ENCODE results near the gene BMS1. TPM values are rescaled to one million over a fixed set of nuclear protein-coding genes. Genes with fewer than 3 reads are reported as not detected.
A peak's percentile ranks its signal among the peaks of the same experiment; 100 is the strongest.

Gene BMS1, protein sequence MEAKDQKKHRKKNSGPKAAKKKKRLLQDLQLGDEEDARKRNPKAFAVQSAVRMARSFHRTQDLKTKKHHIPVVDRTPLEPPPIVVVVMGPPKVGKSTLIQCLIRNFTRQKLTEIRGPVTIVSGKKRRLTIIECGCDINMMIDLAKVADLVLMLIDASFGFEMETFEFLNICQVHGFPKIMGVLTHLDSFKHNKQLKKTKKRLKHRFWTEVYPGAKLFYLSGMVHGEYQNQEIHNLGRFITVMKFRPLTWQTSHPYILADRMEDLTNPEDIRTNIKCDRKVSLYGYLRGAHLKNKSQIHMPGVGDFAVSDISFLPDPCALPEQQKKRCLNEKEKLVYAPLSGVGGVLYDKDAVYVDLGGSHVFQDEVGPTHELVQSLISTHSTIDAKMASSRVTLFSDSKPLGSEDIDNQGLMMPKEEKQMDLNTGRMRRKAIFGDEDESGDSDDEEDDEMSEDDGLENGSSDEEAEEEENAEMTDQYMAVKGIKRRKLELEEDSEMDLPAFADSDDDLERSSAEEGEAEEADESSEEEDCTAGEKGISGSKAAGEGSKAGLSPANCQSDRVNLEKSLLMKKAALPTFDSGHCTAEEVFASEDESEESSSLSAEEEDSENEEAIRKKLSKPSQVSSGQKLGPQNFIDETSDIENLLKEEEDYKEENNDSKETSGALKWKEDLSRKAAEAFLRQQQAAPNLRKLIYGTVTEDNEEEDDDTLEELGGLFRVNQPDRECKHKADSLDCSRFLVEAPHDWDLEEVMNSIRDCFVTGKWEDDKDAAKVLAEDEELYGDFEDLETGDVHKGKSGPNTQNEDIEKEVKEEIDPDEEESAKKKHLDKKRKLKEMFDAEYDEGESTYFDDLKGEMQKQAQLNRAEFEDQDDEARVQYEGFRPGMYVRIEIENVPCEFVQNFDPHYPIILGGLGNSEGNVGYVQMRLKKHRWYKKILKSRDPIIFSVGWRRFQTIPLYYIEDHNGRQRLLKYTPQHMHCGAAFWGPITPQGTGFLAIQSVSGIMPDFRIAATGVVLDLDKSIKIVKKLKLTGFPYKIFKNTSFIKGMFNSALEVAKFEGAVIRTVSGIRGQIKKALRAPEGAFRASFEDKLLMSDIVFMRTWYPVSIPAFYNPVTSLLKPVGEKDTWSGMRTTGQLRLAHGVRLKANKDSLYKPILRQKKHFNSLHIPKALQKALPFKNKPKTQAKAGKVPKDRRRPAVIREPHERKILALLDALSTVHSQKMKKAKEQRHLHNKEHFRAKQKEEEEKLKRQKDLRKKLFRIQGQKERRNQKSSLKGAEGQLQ
- polyA plus RNA-seq (2013, experiment 1 of 2): 11.9 TPM
- polyA plus RNA-seq (2013, experiment 2 of 2): 11.9 TPM

DNA sequence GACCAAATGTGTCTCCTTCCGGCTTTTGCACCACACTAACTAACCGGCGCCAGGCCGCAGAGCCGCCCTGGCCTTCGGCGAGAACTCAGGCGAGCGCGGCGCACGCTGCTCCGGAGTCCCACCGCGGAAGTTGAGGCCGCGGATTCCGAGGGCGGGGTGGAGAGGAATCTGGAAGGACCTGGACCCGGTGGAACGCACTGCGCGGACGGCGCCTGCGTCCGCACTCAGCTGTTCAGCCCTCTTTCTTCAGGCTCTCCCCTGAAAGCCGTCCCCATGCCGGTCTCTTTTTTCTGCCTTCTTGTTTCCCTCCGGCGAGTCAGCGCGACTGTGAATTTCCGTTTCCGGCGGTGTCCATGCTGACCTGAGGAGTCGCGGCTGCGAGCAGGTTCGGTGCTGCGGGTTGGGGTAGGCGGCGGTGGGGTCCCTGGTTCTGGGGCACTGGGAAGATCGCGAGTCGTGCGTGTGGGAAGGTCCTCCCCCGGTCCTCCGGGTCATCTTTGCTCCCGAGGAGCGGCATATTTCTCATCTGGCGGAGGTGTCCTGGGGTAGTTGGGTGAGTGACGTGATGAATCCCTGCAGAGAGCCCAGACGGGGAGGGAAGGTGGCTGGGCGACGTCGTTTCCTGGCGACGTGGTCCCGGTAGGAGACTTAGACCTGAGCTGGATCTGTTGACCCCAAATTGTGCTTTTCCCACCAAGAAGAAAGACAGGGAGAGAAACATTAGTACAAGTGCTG is at the start of gene BMS1:
Gene BMS1 (plus strand): TSS at position 350 of the 735 bp plus-strand sequence. CDS start 1,600 bp downstream, outside the sequence.
- DNase-seq: peak; percentile 96
- peaks cover 9% of the 10 kb centered on the region for H3K79me1 ChIP-seq (replicated peaks; ENCODE audit: low read length, poor library complexity, severe bottlenecking)
- H3K4me2 ChIP-seq (ENCODE audit: low read length, poor library complexity, severe bottlenecking): peak within 1 kb of the TSS; percentile 89
- peak within 1 kb of the TSS; percentile 99 for H3K9ac ChIP-seq (ENCODE audit: low read length)
- no peak within 1 kb of the TSS for H2BK15ac ChIP-seq (ENCODE audit: low read depth, poor library complexity, severe bottlenecking)
- peak within 1 kb of the TSS; percentile 94 for H3K27ac ChIP-seq (ENCODE audit: low read length, poor library complexity, severe bottlenecking)
- peak within 1 kb of the TSS; percentile 87 to 97 for H3K18ac ChIP-seq (ENCODE audit: low read depth in 1 of 2, low read length in 2 of 2)
- H3K14ac ChIP-seq (ENCODE audit: low read length in 2 of 2): peak within 1 kb of the TSS in 1 of 2 experiments; percentile 99
- peak within 1 kb of the TSS in 1 of 2 experiments; percentile 97 for H3K23ac ChIP-seq (ENCODE audit: low read length in 2 of 2)
- no peaks in the 10 kb centered on the region for H3K27me3 ChIP-seq (ENCODE audit: control insufficient read depth in 1 of 2, insufficient read depth in 1 of 2, low read length in 2 of 2)
- H4K8ac ChIP-seq (ENCODE audit: low read length): peak within 1 kb of the TSS; percentile 95
- H2BK12ac ChIP-seq (ENCODE audit: low read length in 2 of 2): peak within 1 kb of the TSS in 1 of 2 experiments; percentile 81
- H3K4ac ChIP-seq (ENCODE audit: low read depth in 1 of 2, low read length in 2 of 2): peak within 1 kb of the TSS; percentile 64 to 85
- peaks cover 16 to 33% of the 10 kb centered on the region in 2 experiments for H3K36me3 ChIP-seq (ENCODE audit: control insufficient read depth in 1 of 2, insufficient read depth in 2 of 2, low read depth in 1 of 2, low read length in 2 of 2)
- no peaks in the 10 kb centered on the region for H3K9me3 ChIP-seq (ENCODE audit: control insufficient read depth, low read length)
- peak within 1 kb of the TSS; percentile 99 for H4K91ac ChIP-seq (ENCODE audit: low read length)
- peak within 1 kb of the TSS; percentile 80 to 97 for H3K4me3 ChIP-seq (ENCODE audit: insufficient read depth in 1 of 2, low read depth in 1 of 2, low read length in 2 of 2)
- peak within 1 kb of the TSS; percentile 82 for H2BK120ac ChIP-seq (ENCODE audit: low read depth, low read length)
- H2BK5ac ChIP-seq (ENCODE audit: low read depth, low read length, poor library complexity, severe bottlenecking): peak within 1 kb of the TSS; percentile 78
- under 1% methylated on average over 46 of the region's 60 CpGs for WGBS
- H2AK5ac ChIP-seq (ENCODE audit: low read length, severe bottlenecking): peak within 1 kb of the TSS; percentile 2
- H2AFZ ChIP-seq (ENCODE audit: low read depth, low read length): peak within 1 kb of the TSS; percentile 99
- H3K4me1 ChIP-seq (ENCODE audit: control insufficient read depth, insufficient read depth, low read depth, low read length): peaks cover 4% of the 10 kb centered on the region

GRCh38 chr10:42734536-42734935 is 48.1 kb upstream of the BMS1 start:
- H3K4me1 ChIP-seq (ENCODE audit: control insufficient read depth, insufficient read depth, low read depth, low read length): no peaks in the 10 kb centered on the region
- H2AK5ac ChIP-seq (ENCODE audit: low read length, severe bottlenecking): no peak overlapping the region
- H4K91ac ChIP-seq (ENCODE audit: low read length): no peak overlapping the region
- H2BK15ac ChIP-seq (ENCODE audit: low read depth, poor library complexity, severe bottlenecking): no peak overlapping the region
- no peak overlapping the region for H3K4me3 ChIP-seq (ENCODE audit: insufficient read depth in 1 of 2, low read depth in 1 of 2, low read length in 2 of 2)
- no peak overlapping the region for H4K8ac ChIP-seq (ENCODE audit: low read length)
- H3K14ac ChIP-seq (ENCODE audit: low read length in 2 of 2): no peak overlapping the region
- H3K4me2 ChIP-seq (ENCODE audit: low read length, poor library complexity, severe bottlenecking): no peak overlapping the region
- no peak overlapping the region for H3K23ac ChIP-seq (ENCODE audit: low read length in 2 of 2)
- DNase-seq: peak; percentile 1
- H3K18ac ChIP-seq (ENCODE audit: low read depth in 1 of 2, low read length in 2 of 2): no peak overlapping the region
- no peak overlapping the region for H2AFZ ChIP-seq (ENCODE audit: low read depth, low read length)
- WGBS: 64% methylated on average over 1 of the region's 1 CpG
- H3K79me1 ChIP-seq (replicated peaks; ENCODE audit: low read length, poor library complexity, severe bottlenecking): no peaks in the 10 kb centered on the region
- no peaks in the 10 kb centered on the region for H3K9me3 ChIP-seq (ENCODE audit: control insufficient read depth, low read length)
- H3K27ac ChIP-seq (ENCODE audit: low read length, poor library complexity, severe bottlenecking): no peak overlapping the region
- no peak overlapping the region for H2BK120ac ChIP-seq (ENCODE audit: low read depth, low read length)
- H3K9ac ChIP-seq (ENCODE audit: low read length): no peak overlapping the region
- no peak overlapping the region for H2BK5ac ChIP-seq (ENCODE audit: low read depth, low read length, poor library complexity, severe bottlenecking)
- H3K27me3 ChIP-seq (ENCODE audit: control insufficient read depth in 1 of 2, insufficient read depth in 1 of 2, low read length in 2 of 2): no peaks in the 10 kb centered on the region
- no peak overlapping the region for H2BK12ac ChIP-seq (ENCODE audit: low read length in 2 of 2)
- no peaks in the 10 kb centered on the region for H3K36me3 ChIP-seq (ENCODE audit: control insufficient read depth in 1 of 2, insufficient read depth in 2 of 2, low read depth in 1 of 2, low read length in 2 of 2)
- no peak overlapping the region for H3K4ac ChIP-seq (ENCODE audit: low read depth in 1 of 2, low read length in 2 of 2)

DNA sequence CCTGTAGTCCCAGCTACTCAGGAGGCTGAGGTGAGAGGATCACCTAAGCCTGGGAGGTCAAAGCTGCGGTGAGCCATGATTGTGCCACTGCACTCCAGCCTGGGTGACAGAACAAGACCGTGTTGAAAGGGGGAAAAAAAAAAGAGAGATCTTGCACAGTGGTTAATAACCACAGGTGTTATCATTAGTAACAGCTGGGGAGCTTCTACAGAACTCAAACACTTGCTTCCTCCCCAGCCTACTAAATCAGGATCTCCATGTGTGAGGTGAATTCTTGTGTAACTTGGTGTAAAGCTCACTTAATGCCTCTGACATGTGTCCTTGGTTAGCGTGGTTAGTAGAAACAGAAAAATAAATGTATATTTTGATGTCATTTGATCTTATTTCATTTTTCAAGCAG is 43.9 kb upstream of the BMS1 start:
- Histone ChIP-seq H3K23ac (ENCODE audit: low read length in 2 of 2) (no peak overlapping the region), H2BK120ac (ENCODE audit: low read depth, low read length) (no peak overlapping the region), H3K9ac (ENCODE audit: low read length) (no peak overlapping the region), H2AK5ac (ENCODE audit: low read length, severe bottlenecking) (no peak overlapping the region), H3K27ac (ENCODE audit: low read length, poor library complexity, severe bottlenecking) (no peak overlapping the region), H3K4ac (ENCODE audit: low read depth in 1 of 2, low read length in 2 of 2) (no peak overlapping the region), H3K4me1 (ENCODE audit: control insufficient read depth, insufficient read depth, low read depth, low read length) (no peaks in the 10 kb centered on the region), H2BK12ac (ENCODE audit: low read length in 2 of 2) (no peak overlapping the region), H2BK15ac (ENCODE audit: low read depth, poor library complexity, severe bottlenecking) (no peak overlapping the region), H3K27me3 (ENCODE audit: control insufficient read depth in 1 of 2, insufficient read depth in 1 of 2, low read length in 2 of 2) (no peaks in the 10 kb centered on the region), H4K8ac (ENCODE audit: low read length) (no peak overlapping the region), H4K91ac (ENCODE audit: low read length) (no peak overlapping the region), H3K14ac (ENCODE audit: low read length in 2 of 2) (no peak overlapping the region), H3K18ac (ENCODE audit: low read depth in 1 of 2, low read length in 2 of 2) (no peak overlapping the region), H2AFZ (ENCODE audit: low read depth, low read length) (no peak overlapping the region), H3K4me3 (ENCODE audit: insufficient read depth in 1 of 2, low read depth in 1 of 2, low read length in 2 of 2) (no peak overlapping the region), H3K9me3 (ENCODE audit: control insufficient read depth, low read length) (peaks cover 6% of the 10 kb centered on the region), H3K79me1 (replicated peaks; ENCODE audit: low read length, poor library complexity, severe bottlenecking) (no peaks in the 10 kb centered on the region), H2BK5ac (ENCODE audit: low read depth, low read length, poor library complexity, severe bottlenecking) (no peak overlapping the region), H3K36me3 (ENCODE audit: control insufficient read depth in 1 of 2, insufficient read depth in 2 of 2, low read depth in 1 of 2, low read length in 2 of 2) (no peaks in the 10 kb centered on the region), H3K4me2 (ENCODE audit: low read length, poor library complexity, severe bottlenecking) (no peak overlapping the region)
- DNase-seq: no peak
- WGBS: 54% methylated on average over 3 of the region's 3 CpGs
